Measurements from ENCODE around the gene TMEM208. TPM values are rescaled to one million over a fixed set of nuclear protein-coding genes. Genes with fewer than 3 reads are reported as not detected.

TMEM208 gene
- polyA plus RNA-seq, 3 donors: 45.4 to 130 (median 117) TPM

DNA sequence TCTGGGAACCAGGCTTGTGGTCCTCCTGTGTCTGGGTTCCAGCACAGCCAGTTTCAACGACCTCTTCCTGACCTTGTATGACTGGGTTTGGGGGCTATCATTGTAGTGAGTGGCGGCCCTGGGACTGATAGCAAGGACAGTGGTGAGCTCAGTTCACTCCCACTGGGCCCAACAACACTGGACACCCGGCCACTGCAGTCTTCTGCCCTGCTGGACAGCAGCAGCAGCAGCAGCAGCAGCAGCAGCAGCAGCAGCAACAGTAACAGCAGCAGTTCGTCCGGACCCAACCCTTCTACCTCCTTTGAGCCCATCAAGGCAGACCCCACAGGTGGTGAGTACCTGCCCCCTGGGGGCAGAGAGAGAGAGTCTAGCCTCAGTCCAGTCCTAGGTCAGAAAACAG is 31.3 kb upstream of the TMEM208 start:
- Histone ChIP-seq H3K79me2 (ENCODE audit: insufficient read depth, low read length) (peaks cover 30% of the 10 kb centered on the region), H3K36me3 (replicated peaks in 1 of 2; ENCODE audit: control insufficient read depth in 1 of 2, insufficient read depth in 2 of 2, low read length in 2 of 2) (peaks cover 48 to 62% of the 10 kb centered on the region in 2 donors), H2AFZ (ENCODE audit: insufficient read depth, low read depth, low read length, poor library complexity, severe bottlenecking) (no peak overlapping the region), H3K4me3 (replicated peaks in 1 of 3; ENCODE audit: low read depth in 2 of 3, low read length in 3 of 3) (no peak overlapping the region), H3K4me1 (ENCODE audit: control insufficient read depth in 1 of 2, insufficient read depth in 2 of 2, low read length in 2 of 2) (peaks cover 18 to 20% of the 10 kb centered on the region in 2 donors), H3K27ac (ENCODE audit: low read depth in 1 of 2, low read length in 2 of 2) (no peak overlapping the region), H3K9ac (ENCODE audit: insufficient read depth, low read length, poor library complexity, severe bottlenecking) (no peak overlapping the region), H3K9me3 (replicated peaks in 1 of 2; ENCODE audit: control insufficient read depth in 1 of 2, insufficient read depth in 1 of 2, low read length in 2 of 2) (no peaks in the 10 kb centered on the region), H3K4me2 (replicated peaks; ENCODE audit: extremely low read depth, low read length, poor library complexity, severe bottlenecking) (no peak overlapping the region), H3K27me3 (ENCODE audit: control insufficient read depth in 2 of 2, insufficient read depth in 2 of 2, low read length in 2 of 2) (no peaks in the 10 kb centered on the region), H4K20me1 (ENCODE audit: insufficient read depth, low read length) (peaks cover 76% of the 10 kb centered on the region)
- intact Hi-C loops (cut with micrococcal nuclease): no loop called here
- no peak for TF ChIP-seq CTCF (IDR thresholded peaks at IDR 0.05)
- H3K36me3 Mint-ChIP-seq: peaks cover 51 to 67% of the 10 kb centered on the region in 2 donors
- no peak for DNase-seq
- WGBS (ENCODE audit: insufficient coverage): 100% methylated on average over 1 of the region's 5 CpGs
- peaks cover 0 to 2% (median 0%) of the 10 kb centered on the region in 3 donors for H3K27me3 Mint-ChIP-seq (ENCODE audit: low read depth in 3 of 3)
- peaks cover 38% of the 10 kb centered on the region for H3K4me1 Mint-ChIP-seq
- H3K9me3 Mint-ChIP-seq: peaks cover 0 to 2% (median 0%) of the 10 kb centered on the region in 7 donors
- H3K4me3 Mint-ChIP-seq: no peak overlapping the region
- peak overlapping the region in 2 of 7 donors; percentile 17 to 33 for H3K27ac Mint-ChIP-seq

GRCh38 chr16:67196881-67197280 is 30.0 kb upstream of the TMEM208 start:
- no peak overlapping the region for H3K4me2 ChIP-seq (replicated peaks; ENCODE audit: extremely low read depth, low read length, poor library complexity, severe bottlenecking)
- H3K27ac Mint-ChIP-seq: peak overlapping the region in 2 of 7 donors; percentile 54 to 69
- no peak overlapping the region for H3K9ac ChIP-seq (ENCODE audit: insufficient read depth, low read length, poor library complexity, severe bottlenecking)
- WGBS (ENCODE audit: insufficient coverage): 100% methylated on average over 1 of the region's 1 CpG
- no peak for DNase-seq
- no peak overlapping the region for H3K27ac ChIP-seq (ENCODE audit: low read depth in 1 of 2, low read length in 2 of 2)
- H3K79me2 ChIP-seq (ENCODE audit: insufficient read depth, low read length): peaks cover 30% of the 10 kb centered on the region
- peaks cover 0 to 2% (median 0%) of the 10 kb centered on the region in 3 donors for H3K27me3 Mint-ChIP-seq (ENCODE audit: low read depth in 3 of 3)
- no peak overlapping the region for H3K4me3 ChIP-seq (replicated peaks in 1 of 3; ENCODE audit: low read depth in 2 of 3, low read length in 3 of 3)
- H3K9me3 Mint-ChIP-seq: no peaks in the 10 kb centered on the region
- peaks cover 76% of the 10 kb centered on the region for H4K20me1 ChIP-seq (ENCODE audit: insufficient read depth, low read length)
- H3K4me1 ChIP-seq (ENCODE audit: control insufficient read depth in 1 of 2, insufficient read depth in 2 of 2, low read length in 2 of 2): peaks cover 14 to 16% of the 10 kb centered on the region in 2 donors
- peaks cover 60 to 77% of the 10 kb centered on the region in 2 donors for H3K36me3 Mint-ChIP-seq
- H3K9me3 ChIP-seq (replicated peaks in 1 of 2; ENCODE audit: control insufficient read depth in 1 of 2, insufficient read depth in 1 of 2, low read length in 2 of 2): no peaks in the 10 kb centered on the region
- H3K4me3 Mint-ChIP-seq: no peak overlapping the region
- H3K4me1 Mint-ChIP-seq: peaks cover 33% of the 10 kb centered on the region
- TF ChIP-seq CTCF (IDR thresholded peaks at IDR 0.05): no peak
- H3K36me3 ChIP-seq (replicated peaks in 1 of 2; ENCODE audit: control insufficient read depth in 1 of 2, insufficient read depth in 2 of 2, low read length in 2 of 2): peaks cover 57 to 72% of the 10 kb centered on the region in 2 donors
- intact Hi-C loops (cut with micrococcal nuclease): no loop called here
- no peak overlapping the region for H2AFZ ChIP-seq (ENCODE audit: insufficient read depth, low read depth, low read length, poor library complexity, severe bottlenecking)
- no peaks in the 10 kb centered on the region for H3K27me3 ChIP-seq (ENCODE audit: control insufficient read depth in 2 of 2, insufficient read depth in 2 of 2, low read length in 2 of 2)

All from CD14-positive monocyte (primary cell).